WTC11 (cell line): Measurements from ENCODE around the gene STAP2.

Experiments
- CBFB ChIP-seq: sonication (generic); formaldehyde crosslinking; IDR thresholded peaks from 2 replicates; pipeline ENCODE4 v1.8.1; 2022; ENCODE audit warnings: mild to moderate bottlenecking, low read depth, missing genetic modification reagents
- TF ChIP-seq, protein P1 (sequence below): fragments of 250-450 bp; sonication (Bioruptor Pico); IDR thresholded peaks from 2 replicates; pipeline ENCODE4 v2.1.2; 2022; ENCODE audit warnings: mild to moderate bottlenecking, moderate library complexity

DNA sequence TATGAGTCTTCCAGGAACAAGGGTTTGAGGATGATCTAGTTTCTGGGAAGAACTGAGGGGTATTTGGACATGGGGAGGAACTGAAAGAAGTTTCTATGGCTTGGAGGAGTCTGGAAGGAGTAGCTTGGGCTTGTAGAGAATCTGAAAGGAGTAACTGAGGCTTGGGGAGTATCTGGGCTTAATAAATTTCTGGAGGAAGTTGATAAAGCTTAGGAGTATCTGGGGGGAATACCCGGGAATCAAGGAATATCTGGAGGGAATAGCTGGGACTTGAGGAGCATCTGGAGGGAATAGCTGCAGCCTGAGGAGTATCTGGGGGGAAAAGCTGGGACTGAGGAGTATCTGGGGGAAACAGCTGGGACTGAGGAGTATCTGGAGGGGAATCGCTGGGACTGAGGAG lies 18.2 kb downstream of the STAP2 start:
- TF ChIP-seq, protein P1, sequence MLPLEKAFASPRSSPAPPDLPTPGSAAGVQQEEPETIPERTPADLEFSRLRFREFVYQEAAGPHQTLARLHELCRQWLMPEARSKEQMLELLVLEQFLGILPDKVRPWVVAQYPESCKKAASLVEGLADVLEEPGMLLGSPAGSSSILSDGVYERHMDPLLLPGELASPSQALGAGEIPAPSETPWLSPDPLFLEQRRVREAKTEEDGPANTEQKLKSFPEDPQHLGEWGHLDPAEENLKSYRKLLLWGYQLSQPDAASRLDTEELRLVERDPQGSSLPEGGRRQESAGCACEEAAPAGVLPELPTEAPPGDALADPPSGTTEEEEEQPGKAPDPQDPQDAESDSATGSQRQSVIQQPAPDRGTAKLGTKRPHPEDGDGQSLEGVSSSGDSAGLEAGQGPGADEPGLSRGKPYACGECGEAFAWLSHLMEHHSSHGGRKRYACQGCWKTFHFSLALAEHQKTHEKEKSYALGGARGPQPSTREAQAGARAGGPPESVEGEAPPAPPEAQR (CRISPR knock-in tag) = no peak
- TF ChIP-seq CBFB (CRISPR knock-in tag) = no peak
